Measurements from ENCODE around the gene PLAAT5. TPM values are rescaled to one million over a fixed set of nuclear protein-coding genes. Genes with fewer than 3 reads are reported as not detected.

The PLAAT5 gene
- total and polyA plus RNA-seq, 2 of the 8 experiments (the other 6 are each of a cell fraction or from before 2014, with no cell fraction given) = 16.0 to 18.7 TPM

DNA sequence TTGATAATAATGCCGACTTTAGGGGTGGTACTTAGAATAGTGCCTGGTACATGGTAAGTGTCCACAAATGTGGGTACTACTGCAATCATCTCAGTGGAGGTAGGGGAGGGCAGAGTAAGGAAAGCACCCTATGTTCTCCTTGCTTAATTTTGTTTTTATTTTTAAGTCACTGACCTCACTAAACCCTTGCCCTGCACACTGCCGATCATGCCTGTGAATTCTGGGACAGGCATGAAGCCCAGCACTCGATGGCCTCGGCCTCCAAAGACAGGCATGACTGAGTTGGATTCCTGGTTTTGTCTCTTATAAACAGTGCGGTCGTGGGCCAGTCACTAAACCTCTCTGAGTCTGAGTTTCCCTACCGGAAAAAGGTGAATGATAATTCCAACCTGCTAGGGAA, 21.8 kb upstream of the PLAAT5 start:
- WGBS, 2 experiments (ENCODE audit: extremely low coverage in 1 of 2, insufficient coverage in 1 of 2, insufficient read length in 1 of 2, insufficient replicate concordance in 2 of 2, low coverage in 1 of 2, low lambda C conversion rate in 2 of 2, missing lambda C conversion rate in 1 of 2) = 87% methylated on average over 7 of the region's 7 CpGs; no CpG with 5 or more reads in 1 of the 2 experiments
- CTCF ChIA-PET (ENCODE audit: partially characterized antibody) = interaction anchor here (0.9 kb wide), 1 partner anchor 34 kb away, joined by 3 read pairs; no protein-coding TSS in a partner anchor
- TF ChIP-seq CHD2 (IDR thresholded peaks at IDR 0.05; ENCODE audit: low read length) = no peak
- TF ChIP-seq POLR2A (IDR thresholded peaks at IDR 0.05; ENCODE audit: control extremely low read depth in 1 of 2, low read depth in 2 of 2, low read length in 2 of 2) = no peak
- TF ChIP-seq GTF2F1 (IDR thresholded peaks at IDR 0.05; ENCODE audit: borderline replicate concordance, low read depth, low read length) = no peak
- TF ChIP-seq HDAC6 (IDR thresholded peaks at IDR 0.05; ENCODE audit: low read depth, low read length) = no peak
- no peak for TF ChIP-seq KDM1A (IDR thresholded peaks at IDR 0.05; ENCODE audit: borderline replicate concordance, low read length)
- no peak for TF ChIP-seq SIRT6 (IDR thresholded peaks at IDR 0.05; ENCODE audit: low read length)
- no peak for TF ChIP-seq RNF2 (IDR thresholded peaks at IDR 0.05; ENCODE audit: borderline replicate concordance, low read depth, low read length, missing control alignments, poor library complexity, severe bottlenecking)

More for the DNA sequence above, 21.8 kb upstream of the PLAAT5 start:
- POLR2A ChIA-PET (ENCODE audit: partially characterized antibody) = interaction anchor here (2.0 kb wide), 1 partner anchor 17 kb away, joined by 8 read pairs; no protein-coding TSS in a partner anchor
- FAIRE-seq (no peak), DNase-seq (ENCODE audit: low read depth in 1 of 2, low spot score in 2 of 2) (no peak)
- no peaks in the 10 kb centered on the region for H3K79me1 ChIP-seq (ENCODE audit: low read depth, low read length)
- no peaks in the 10 kb centered on the region for H3K9me3 ChIP-seq (ENCODE audit: insufficient read depth in 2 of 2, low read depth in 1 of 2, low read length in 1 of 2)
- no peaks in the 10 kb centered on the region; a peak in 1 of 7 replicates for H3K27me3 ChIP-seq (replicated peaks in 1 of 4; ENCODE audit: control insufficient read depth in 3 of 4, extremely low read depth in 1 of 4, insufficient read depth in 3 of 4, low read length in 3 of 4)
- H3K23ac ChIP-seq (ENCODE audit: insufficient read length) = no peak overlapping the region
- H4K5ac ChIP-seq (ENCODE audit: insufficient read length, low read depth, low read length) = no peak overlapping the region
- H3K23me2 ChIP-seq (ENCODE audit: low read depth, low read length) = no peaks in the 10 kb centered on the region
- no peak overlapping the region for H4K91ac ChIP-seq (replicated peaks; ENCODE audit: insufficient read length, low read length)
- no peak overlapping the region for H3K4me3 ChIP-seq (ENCODE audit: extremely low read depth in 1 of 4, insufficient read depth in 2 of 4, low read depth in 3 of 4, low read length in 4 of 4)
- no peak overlapping the region; the same call in 1 of the 2 replicates for H2BK15ac ChIP-seq (ENCODE audit: low read length)
- H3K18ac ChIP-seq (ENCODE audit: extremely low read depth, low read length) = no peak overlapping the region
- H2BK5ac ChIP-seq (ENCODE audit: low read depth, low read length) = no peak overlapping the region
- no peak overlapping the region for H2AFZ ChIP-seq (ENCODE audit: low read length)
- H3K14ac ChIP-seq (ENCODE audit: insufficient read length) = no peak overlapping the region
- no peak overlapping the region for H2BK120ac ChIP-seq (replicated peaks; ENCODE audit: low read depth, low read length)
- peaks cover 0 to 11% (median 1%) of the 10 kb centered on the region in 4 experiments; a peak in 4 of 7 replicates for H3K4me1 ChIP-seq (replicated peaks in 1 of 4; ENCODE audit: control insufficient read depth in 3 of 4, insufficient read depth in 4 of 4, low read length in 3 of 4)
- H3K27ac ChIP-seq (ENCODE audit: low read depth, low read length) = no peak overlapping the region
- H3K4me2 ChIP-seq (ENCODE audit: insufficient read depth in 1 of 2, low read depth in 2 of 2, low read length in 2 of 2) = no peak overlapping the region
- no peak overlapping the region for H3K9ac ChIP-seq (replicated peaks in 1 of 4; ENCODE audit: extremely low read depth in 1 of 4, low read depth in 3 of 4, low read length in 3 of 4)
- no peak overlapping the region for H3K4ac ChIP-seq (replicated peaks; ENCODE audit: insufficient read length, low read depth, low read length)
- no peaks in the 10 kb centered on the region for H3K79me2 ChIP-seq (ENCODE audit: control insufficient read depth in 1 of 2, insufficient read depth in 2 of 2, low read length in 2 of 2)
- no peak overlapping the region for H3K56ac ChIP-seq (replicated peaks; ENCODE audit: insufficient read length, low read depth, low read length)
- H2AK5ac ChIP-seq (ENCODE audit: low read depth, low read length) = no peak overlapping the region
- H2BK20ac ChIP-seq (ENCODE audit: low read length) = no peak overlapping the region
- H4K8ac ChIP-seq (ENCODE audit: extremely low read depth, insufficient read depth, low read length) = no peak overlapping the region
- no peaks in the 10 kb centered on the region for H4K20me1 ChIP-seq (replicated peaks in 1 of 2; ENCODE audit: control insufficient read depth in 1 of 2, insufficient read depth in 2 of 2, low read length in 2 of 2)
- H3K36me3 ChIP-seq (ENCODE audit: control insufficient read depth in 2 of 4, insufficient read depth in 4 of 4, low read length in 3 of 4) = no peaks in the 10 kb centered on the region
- H2BK12ac ChIP-seq (ENCODE audit: low read depth, low read length) = peak overlapping the region; percentile 71; the same call in 1 of the 2 replicates
